Muscle of leg (tissue), 11 donors: ENCODE results near the gene CRIM1. TPM values are rescaled to one million over a fixed set of nuclear protein-coding genes. Genes with fewer than 3 reads are reported as not detected.
"Not testable (repeated sequence)": the region's sequence is repeated elsewhere in the genome, so short reads cannot be mapped to it uniquely, and the experiment has no call there.

Source experiments
- DNase-seq: peaks from one replicate; pipeline ENCODE4 v3.0.0; 2013
- H3K27ac ChIP-seq: one replicate; pipeline ENCODE4 v1.5.1; 2013; ENCODE audit warnings: mild to moderate bottlenecking, low read length, control low read depth
- H3K27me3 ChIP-seq: one replicate; pipeline ENCODE4 v1.6.1; 2013; ENCODE audit warnings: low read length; ENCODE audit not compliant: control insufficient read depth, insufficient read depth
- H3K36me3 ChIP-seq: one replicate; pipeline ENCODE4 v1.6.1; 2013; ENCODE audit warnings: low read length; ENCODE audit not compliant: control insufficient read depth, insufficient read depth
- H3K4me1 ChIP-seq: one replicate; pipeline ENCODE4 v1.6.1; 2013; ENCODE audit warnings: low read length; ENCODE audit not compliant: control insufficient read depth, insufficient read depth
- H3K4me3 ChIP-seq: one replicate; pipeline ENCODE4 v1.5.1; 2013; ENCODE audit warnings: low read length, control low read depth
- H3K9me3 ChIP-seq: replicated peaks from 2 replicates; pipeline ENCODE4 v1.6.1; 2013; ENCODE audit warnings: low read depth, low read length; ENCODE audit not compliant: control insufficient read depth
- WGBS: methylation state at CpG from one replicate; pipeline ENCODE4 v1.1.5; 2013; ENCODE audit warnings: missing lambda C conversion rate; ENCODE audit not compliant: insufficient coverage; 5-methylcytosine and 5-hydroxymethylcytosine counted together
- polyA plus RNA-seq, 8 donors: library from polyadenylated mRNA; unstranded; fragments of 120-200 nt; gene quantifications; one replicate each; pipeline versions ENCODE4 v1.2.1 to v1.2.3, GENCODE V29; 2013; ENCODE audit warnings: inconsistent platforms in 1 of 8, low replicate concordance in 1 of 8; ENCODE audit not compliant: insufficient read length in 8 of 8, insufficient read depth in 1 of 8
- total RNA-seq: library from RNA; stranded (reverse); fragments of 120-200 nt; gene quantifications from one replicate; pipeline ENCODE4 v1.2.4, GENCODE V29; 2013

CRIM1 gene
- total and polyA plus RNA-seq, 9 donors: 14.0 to 31.8 (median 20.4) TPM

DNA sequence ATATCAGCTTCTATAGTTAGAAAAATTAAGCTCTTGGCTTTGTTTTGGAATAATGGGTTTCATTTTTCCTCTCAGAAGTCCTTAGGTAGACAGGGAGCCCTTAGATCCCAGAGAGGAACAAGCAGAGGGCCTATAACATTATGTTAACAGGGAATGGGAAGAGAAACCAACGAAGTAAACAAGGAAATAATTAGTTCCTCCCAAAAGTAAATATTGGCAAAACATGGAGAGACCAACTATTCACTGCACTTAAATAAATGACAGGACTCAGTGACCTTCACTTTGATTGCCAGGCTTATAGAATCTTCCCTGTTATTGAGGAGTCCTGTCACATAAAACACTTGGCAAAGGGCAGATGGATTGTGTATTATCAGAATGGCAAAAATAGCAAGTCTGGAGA is 5.3 kb downstream of the CRIM1 start:
- H3K27me3 ChIP-seq: peaks cover 4% of the 10 kb centered on the region
- peaks cover 13% of the 10 kb centered on the region for H3K4me1 ChIP-seq
- H3K36me3 ChIP-seq: no peaks in the 10 kb centered on the region
- no peak overlapping the region for H3K4me3 ChIP-seq
- DNase-seq: no peak
- no CpG with 5 or more reads among the region's 1 CpG for WGBS
- no peaks in the 10 kb centered on the region for H3K9me3 ChIP-seq
- no peak overlapping the region for H3K27ac ChIP-seq

DNA sequence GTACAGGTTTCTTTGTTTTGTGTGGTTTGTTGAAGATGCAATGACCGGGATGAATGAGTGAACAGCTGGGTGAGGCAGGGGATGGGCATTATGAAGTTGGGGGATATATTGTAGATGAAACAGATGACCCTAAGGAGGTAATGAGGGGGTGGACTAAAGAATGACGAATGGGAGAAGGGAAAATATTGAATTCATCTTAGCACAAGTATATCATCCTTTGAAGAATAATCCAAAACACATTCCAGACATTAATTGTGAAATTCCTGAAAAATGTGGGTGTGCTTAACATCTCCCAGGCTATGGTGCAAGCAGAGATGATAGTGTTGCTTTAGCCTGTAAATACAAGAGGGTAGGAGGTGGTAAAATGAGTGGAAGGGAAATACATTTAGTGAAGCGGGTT is 5.8 kb downstream of the CRIM1 start:
- Histone ChIP-seq H3K27ac (no peak overlapping the region), H3K4me1 (peaks cover 12% of the 10 kb centered on the region)

DNA sequence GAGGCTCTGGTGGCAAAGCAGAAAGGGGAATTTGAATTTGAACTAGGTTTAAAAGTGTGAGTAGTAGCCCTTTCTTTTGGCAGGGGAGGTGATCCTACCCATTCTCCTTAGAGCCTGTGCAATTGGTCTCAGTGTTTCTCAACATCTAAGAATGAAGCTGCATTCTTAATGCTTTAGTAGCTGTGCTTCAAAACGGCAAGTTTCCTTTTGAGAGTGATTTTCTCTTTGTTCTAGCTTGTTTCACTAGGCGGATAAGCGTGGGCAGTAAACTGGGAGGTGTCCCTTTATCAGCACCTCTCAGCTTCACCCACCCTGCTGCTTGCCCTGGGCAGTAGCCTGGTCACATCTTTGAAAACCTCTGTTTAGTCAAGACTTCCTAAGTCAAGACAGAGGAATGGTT is 6.7 kb downstream of the CRIM1 start:
- Histone ChIP-seq H3K27me3 (peaks cover 4% of the 10 kb centered on the region), H3K36me3 (no peaks in the 10 kb centered on the region), H3K9me3 (no peaks in the 10 kb centered on the region), H3K4me3 (no peak overlapping the region), H3K4me1 (peaks cover 8% of the 10 kb centered on the region), H3K27ac (no peak overlapping the region)
- no peak for DNase-seq
- 17% methylated on average over 1 of the region's 3 CpGs for WGBS

More for the DNA sequence above, 5.8 kb downstream of the CRIM1 start:
- Histone ChIP-seq H3K27me3 (peaks cover 4% of the 10 kb centered on the region), H3K36me3 (no peaks in the 10 kb centered on the region), H3K9me3 (no peaks in the 10 kb centered on the region), H3K4me3 (no peak overlapping the region)
- WGBS: 80% methylated on average over 1 of the region's 3 CpGs
- DNase-seq: no peak

DNA sequence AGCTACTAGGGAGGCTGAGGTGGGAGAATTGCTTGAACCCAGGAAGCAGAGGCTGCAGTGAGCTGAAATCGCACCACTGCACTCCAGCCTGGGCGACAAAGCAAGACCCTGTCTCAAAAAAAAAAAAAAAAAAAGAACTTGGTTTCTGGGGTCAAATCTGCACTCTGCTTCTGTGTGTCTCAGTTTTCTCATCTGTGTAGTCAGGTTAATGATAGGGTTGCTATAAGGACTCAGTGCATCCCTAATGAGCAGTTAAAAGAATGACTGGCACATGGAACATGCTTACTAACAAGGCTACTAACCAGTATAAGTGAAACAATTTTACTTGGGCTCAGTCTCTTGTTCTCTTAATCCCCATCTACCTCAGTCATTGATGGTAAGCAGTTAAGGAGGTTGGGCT is 7.5 kb downstream of the CRIM1 start:
- H3K9me3 ChIP-seq, H3K27me3 ChIP-seq, H3K4me1 ChIP-seq, H3K4me3 ChIP-seq, DNase-seq, H3K27ac ChIP-seq, H3K36me3 ChIP-seq: not testable (repeated sequence)
- WGBS: 100% methylated on average over 2 of the region's 2 CpGs

DNA sequence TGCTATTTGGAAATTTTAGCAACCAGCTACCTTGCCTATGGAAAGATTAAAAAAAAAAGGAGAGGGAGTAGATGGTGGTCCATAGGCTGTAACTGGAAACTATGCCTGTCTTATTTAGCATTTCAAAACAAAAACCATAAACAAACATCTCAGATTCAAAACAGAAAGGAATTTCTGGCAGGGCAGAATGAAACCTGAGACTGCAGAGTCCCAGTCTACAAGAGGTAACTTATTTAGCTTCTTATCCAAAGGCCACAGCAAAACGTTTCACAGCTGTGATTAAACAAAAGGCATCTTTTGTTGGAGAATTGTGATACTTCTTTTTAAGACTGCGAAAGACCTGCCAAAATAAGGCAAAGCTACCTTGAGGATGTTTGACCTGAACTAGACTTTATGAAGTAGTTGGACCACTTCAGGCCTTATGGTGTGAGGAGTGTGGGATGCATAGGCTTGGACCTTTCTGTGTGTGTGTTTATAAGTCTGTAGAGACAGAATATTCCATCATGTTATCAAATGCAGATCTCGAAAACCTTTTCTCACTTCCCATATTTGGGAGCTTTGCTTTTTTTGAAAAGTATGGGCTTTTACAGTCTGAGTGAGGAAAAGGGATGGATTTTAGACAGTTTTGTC is 11.0 kb downstream of the CRIM1 start:
- Histone ChIP-seq H3K4me1 (peaks cover 17% of the 10 kb centered on the region), H3K4me3 (no peak overlapping the region), H3K9me3 (no peaks in the 10 kb centered on the region), H3K27me3 (no peaks in the 10 kb centered on the region), H3K36me3 (no peaks in the 10 kb centered on the region), H3K27ac (no peak overlapping the region)
- 46% methylated on average over 2 of the region's 3 CpGs for WGBS
- DNase-seq: no peak

DNA sequence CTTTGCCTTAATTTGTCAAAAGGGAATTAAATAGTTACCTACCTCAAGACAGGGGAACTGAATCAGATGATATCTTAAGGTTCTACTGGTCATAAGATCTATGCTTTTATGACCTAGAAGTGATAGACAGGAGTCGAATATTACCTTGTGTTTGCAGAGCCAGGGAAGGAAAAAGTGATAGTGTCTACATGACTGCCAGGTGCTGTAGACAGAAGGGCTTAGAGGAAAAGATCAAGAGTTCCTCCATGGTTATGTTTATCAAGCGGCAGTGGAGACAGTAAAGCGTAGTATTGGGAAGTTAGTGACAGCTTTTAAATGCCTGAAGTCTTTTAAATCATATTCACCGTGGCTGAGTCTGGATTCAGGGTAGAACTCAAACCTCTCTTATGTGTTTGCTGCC is 11.9 kb downstream of the CRIM1 start:
- no peak overlapping the region for H3K4me3 ChIP-seq
- 72% methylated on average over 2 of the region's 4 CpGs for WGBS
- H3K27me3 ChIP-seq: no peaks in the 10 kb centered on the region
- no peaks in the 10 kb centered on the region for H3K9me3 ChIP-seq
- H3K36me3 ChIP-seq: no peaks in the 10 kb centered on the region
- H3K4me1 ChIP-seq: peaks cover 21% of the 10 kb centered on the region
- H3K27ac ChIP-seq: no peak overlapping the region
- DNase-seq: no peak

DNA sequence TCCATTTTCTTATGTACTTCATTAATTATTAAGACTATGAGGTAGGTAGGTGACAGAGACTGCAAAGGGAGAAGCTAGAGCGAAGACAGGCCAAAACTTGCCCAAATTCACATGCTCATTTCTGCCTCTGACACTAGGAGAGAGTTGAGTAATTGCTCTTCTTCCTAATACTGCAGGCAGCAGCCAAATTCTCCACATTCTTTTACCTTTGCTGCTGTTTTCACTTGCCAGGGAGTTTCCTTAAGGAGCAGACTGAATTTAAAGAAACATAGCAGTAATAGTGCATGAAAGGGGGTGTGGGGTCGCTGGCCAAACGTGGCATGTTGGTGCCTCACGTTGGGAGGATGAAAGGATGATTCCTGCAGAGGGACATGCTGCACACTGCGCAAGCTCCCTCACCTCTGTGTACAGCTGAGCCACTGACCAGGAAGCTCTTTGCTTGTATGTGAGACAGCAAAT is 12.3 kb downstream of the CRIM1 start:
- H3K4me3 ChIP-seq: no peak overlapping the region
- H3K27ac ChIP-seq: no peak overlapping the region
- H3K36me3 ChIP-seq: no peaks in the 10 kb centered on the region
- WGBS: 6% methylated on average over 3 of the region's 5 CpGs
- H3K27me3 ChIP-seq: no peaks in the 10 kb centered on the region
- no peaks in the 10 kb centered on the region for H3K9me3 ChIP-seq
- DNase-seq: no peak
- peaks cover 23% of the 10 kb centered on the region for H3K4me1 ChIP-seq

DNA sequence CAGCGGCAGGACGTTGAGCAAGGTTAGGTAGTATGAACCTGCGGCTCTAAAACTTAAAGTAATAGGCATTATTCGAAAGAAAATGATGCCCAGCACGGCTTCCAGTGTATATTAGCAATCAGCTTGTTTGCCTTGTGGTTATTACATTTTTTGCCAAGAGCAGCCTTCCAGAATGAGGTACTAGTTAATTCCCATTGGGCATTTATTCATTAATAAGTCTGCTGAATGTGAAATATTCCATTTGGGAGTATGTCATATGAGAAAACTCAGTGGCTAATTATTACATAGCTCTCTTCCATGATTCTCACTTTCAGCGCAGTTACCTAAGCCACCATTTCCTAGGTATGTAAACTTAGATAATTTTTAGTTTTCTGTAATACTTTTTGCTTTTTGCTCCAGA is 12.9 kb downstream of the CRIM1 start:
- H3K4me3 ChIP-seq: no peak overlapping the region
- H3K27ac ChIP-seq: no peak overlapping the region
- H3K36me3 ChIP-seq: no peaks in the 10 kb centered on the region
- H3K4me1 ChIP-seq: peaks cover 25% of the 10 kb centered on the region
- WGBS: 100% methylated on average over 3 of the region's 6 CpGs
- DNase-seq: no peak
- no peaks in the 10 kb centered on the region for H3K9me3 ChIP-seq
- no peaks in the 10 kb centered on the region for H3K27me3 ChIP-seq

DNA sequence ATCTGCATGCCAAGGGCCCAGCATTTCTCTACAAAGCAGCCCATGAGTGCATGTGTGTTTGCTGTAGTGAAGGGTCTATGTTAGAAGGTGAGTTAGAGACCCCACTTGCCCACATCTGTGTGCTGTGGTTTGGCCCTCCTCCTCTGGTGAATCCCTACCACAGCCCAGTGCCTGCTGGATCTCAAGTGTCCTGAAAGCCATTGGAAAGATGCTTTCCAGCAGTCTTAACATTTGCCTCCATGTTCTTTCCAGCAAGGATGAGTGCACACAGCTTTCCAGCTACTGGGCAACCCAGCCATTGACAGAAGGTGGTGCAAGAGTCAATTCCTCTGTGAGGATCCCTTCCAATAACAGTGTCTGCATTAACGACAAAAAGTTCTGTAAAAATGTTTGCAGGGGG is 13.6 kb downstream of the CRIM1 start:
- no peaks in the 10 kb centered on the region for H3K9me3 ChIP-seq
- no peak overlapping the region for H3K4me3 ChIP-seq
- H3K27ac ChIP-seq: no peak overlapping the region
- no peak for DNase-seq
- no peaks in the 10 kb centered on the region for H3K27me3 ChIP-seq
- H3K36me3 ChIP-seq: no peaks in the 10 kb centered on the region
- no CpG with 5 or more reads among the region's 1 CpG for WGBS
- peaks cover 27% of the 10 kb centered on the region for H3K4me1 ChIP-seq

DNA sequence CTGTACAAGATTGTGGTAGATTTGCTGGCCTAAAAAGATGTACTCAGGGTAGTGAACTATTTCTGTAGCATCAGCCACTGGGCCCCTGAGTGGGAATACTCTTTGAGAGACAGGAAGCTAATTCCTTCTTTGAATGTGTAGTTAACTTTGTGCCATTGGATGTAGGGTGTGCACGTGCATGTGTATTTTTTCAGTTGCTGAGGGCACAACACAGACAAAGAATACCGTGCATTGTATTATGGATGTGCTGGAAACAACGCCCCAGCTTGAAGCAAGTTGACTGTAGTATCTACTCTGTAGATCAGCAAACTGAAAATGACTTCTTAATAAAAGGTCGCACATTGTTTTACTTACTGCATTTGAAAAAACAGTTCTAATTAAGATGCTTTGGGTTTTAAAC is 14.1 kb downstream of the CRIM1 start:
- Histone ChIP-seq H3K9me3 (no peaks in the 10 kb centered on the region), H3K4me1 (peaks cover 27% of the 10 kb centered on the region), H3K27me3 (no peaks in the 10 kb centered on the region), H3K36me3 (no peaks in the 10 kb centered on the region), H3K4me3 (no peak overlapping the region), H3K27ac (no peak overlapping the region)
- no CpG with 5 or more reads among the region's 4 CpGs for WGBS
- no peak for DNase-seq

DNA sequence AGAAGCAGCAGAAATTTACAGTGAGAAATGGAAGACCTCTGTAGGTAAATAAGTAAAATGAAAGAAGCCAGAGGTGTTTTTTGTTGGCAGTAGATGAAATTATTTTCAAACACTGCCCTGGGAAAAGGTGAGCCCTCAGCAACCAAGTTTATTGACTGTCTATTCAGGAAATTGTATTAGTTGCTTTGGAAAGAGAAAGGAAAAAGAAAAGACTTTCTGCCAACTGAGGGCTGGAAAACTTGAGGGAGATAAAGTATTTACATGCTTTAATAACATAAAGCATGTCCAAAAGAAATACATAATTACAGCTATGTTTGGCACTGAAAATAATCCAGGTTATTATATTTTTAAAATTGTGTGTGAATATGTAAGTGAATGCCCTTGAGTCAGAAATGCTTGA is 14.7 kb downstream of the CRIM1 start:
- peak; percentile 35 for DNase-seq
- no peaks in the 10 kb centered on the region for H3K27me3 ChIP-seq
- no peaks in the 10 kb centered on the region for H3K36me3 ChIP-seq
- H3K27ac ChIP-seq: no peak overlapping the region
- H3K4me3 ChIP-seq: no peak overlapping the region
- H3K9me3 ChIP-seq: no peaks in the 10 kb centered on the region
- H3K4me1 ChIP-seq: peaks cover 27% of the 10 kb centered on the region
